ENCODE measurements around the gene CCDC187. TPM values are rescaled to one million over a fixed set of nuclear protein-coding genes. Genes with fewer than 3 reads are reported as not detected.

Gene CCDC187
- total and polyA plus RNA-seq, 3 donors from 2014 or later, result 13.8 to 61.5 (median 33.4) TPM

DNA sequence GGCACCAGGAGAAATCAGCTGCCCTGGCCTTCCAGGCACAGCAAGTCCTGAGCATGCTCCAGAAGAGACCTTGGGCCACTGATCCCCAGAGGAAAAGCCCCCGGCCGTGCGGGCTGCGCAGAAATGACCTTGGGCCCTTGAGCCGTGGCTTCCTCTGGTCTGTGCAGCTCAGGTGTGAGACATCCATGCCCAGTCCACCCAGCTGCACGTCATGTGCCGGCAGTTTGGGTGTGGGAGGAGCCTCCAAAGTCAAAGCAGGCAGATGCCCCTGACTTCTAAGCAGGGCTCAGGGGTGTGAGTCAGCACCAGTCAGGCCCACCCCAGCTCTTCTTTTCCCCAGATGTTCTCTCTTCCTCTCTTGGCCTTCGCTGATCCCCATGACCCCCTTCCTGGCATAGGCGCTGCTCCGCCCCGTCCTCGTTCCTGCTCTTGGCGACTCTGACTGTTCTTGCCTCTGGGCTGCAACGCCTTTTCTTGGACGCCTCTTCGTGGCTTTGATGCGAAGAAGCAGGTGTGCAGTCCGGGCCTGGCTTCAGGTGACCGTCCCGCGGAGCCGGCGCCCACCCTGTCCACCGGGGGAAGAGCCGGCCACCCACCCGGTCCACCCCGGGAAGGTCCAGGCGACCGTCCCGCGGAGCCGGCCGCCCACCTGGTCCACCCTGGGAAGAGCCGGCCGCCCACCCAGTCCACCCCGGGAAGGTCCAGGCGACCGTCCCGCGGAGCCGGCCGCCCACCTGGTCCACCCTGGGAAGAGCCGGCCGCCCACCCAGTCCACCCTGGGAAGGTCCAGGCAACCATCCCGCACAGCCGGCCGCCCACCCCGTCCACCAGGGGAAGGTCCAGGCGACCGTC, 52.4 kb downstream of the CCDC187 start:
- Histone ChIP-seq H3K36me3 (ENCODE audit: low read depth, missing control alignments) (no peaks in the 10 kb centered on the region), H3K27me3 (no peaks in the 10 kb centered on the region), H3K4me3 (no peak overlapping the region), H3K27ac (no peak overlapping the region), H3K4me1 (peaks cover 15% of the 10 kb centered on the region), H3K9me3 (no peaks in the 10 kb centered on the region)
- WGBS, 2 donors, result 76 to 78% methylated on average over 11 to 39 of the region's 50 CpGs
- TF ChIP-seq, protein P1, sequence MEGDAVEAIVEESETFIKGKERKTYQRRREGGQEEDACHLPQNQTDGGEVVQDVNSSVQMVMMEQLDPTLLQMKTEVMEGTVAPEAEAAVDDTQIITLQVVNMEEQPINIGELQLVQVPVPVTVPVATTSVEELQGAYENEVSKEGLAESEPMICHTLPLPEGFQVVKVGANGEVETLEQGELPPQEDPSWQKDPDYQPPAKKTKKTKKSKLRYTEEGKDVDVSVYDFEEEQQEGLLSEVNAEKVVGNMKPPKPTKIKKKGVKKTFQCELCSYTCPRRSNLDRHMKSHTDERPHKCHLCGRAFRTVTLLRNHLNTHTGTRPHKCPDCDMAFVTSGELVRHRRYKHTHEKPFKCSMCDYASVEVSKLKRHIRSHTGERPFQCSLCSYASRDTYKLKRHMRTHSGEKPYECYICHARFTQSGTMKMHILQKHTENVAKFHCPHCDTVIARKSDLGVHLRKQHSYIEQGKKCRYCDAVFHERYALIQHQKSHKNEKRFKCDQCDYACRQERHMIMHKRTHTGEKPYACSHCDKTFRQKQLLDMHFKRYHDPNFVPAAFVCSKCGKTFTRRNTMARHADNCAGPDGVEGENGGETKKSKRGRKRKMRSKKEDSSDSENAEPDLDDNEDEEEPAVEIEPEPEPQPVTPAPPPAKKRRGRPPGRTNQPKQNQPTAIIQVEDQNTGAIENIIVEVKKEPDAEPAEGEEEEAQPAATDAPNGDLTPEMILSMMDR (IDR thresholded peaks at IDR 0.05), result no peak
- TF ChIP-seq POLR2A (IDR thresholded peaks at IDR 0.05), result no peak
- no peak for DNase-seq
- intact Hi-C loops (cut with DNase I; ENCODE audit: low total_unique reads), result no loop called here

- 75% methylated on average over 2 to 10 of the region's 10 CpGs for WGBS, 2 donors
- no peak overlapping the region for H3K27ac ChIP-seq
Measured at GRCh38 chr9:136250676-136251075, 53.2 kb downstream of the CCDC187 start.

DNA sequence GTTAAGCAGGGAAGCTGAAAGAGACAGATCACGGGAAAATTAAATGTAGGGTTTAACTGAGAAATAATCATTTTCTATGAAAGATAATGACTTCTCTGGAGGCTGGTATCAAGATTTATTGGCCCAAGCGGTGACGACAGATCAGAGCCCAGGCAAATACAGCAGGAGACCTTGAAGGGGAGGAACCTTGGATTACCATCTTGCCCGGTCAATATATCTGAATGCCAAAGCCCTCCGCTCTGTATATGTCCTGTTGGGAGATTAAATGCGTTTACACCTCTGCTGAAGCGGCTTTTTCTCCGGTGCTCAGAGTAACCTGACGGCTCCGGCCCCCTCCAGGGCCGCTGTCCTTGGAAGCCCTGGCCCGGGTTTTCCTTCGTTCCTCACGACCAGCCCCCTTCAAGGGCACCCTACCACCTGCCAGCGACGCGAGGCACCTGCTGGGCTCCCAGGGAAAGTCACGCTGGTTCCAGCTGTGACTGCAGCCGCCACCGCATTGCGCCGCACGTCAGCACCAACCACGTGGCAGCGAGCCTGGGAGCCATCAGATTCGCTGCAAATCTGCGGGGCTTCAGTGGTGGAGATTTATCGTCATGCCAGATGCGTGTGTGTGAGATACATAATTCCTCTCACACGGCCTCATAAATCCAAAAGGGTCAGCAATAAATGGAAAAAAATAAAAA, 53.9 kb downstream of the CCDC187 start:
- WGBS, 2 donors, result 73 to 74% methylated on average over 20 to 30 of the region's 30 CpGs
- Histone ChIP-seq H3K36me3 (ENCODE audit: low read depth, missing control alignments) (no peaks in the 10 kb centered on the region), H3K9me3 (no peaks in the 10 kb centered on the region), H3K27me3 (no peaks in the 10 kb centered on the region), H3K27ac (no peak overlapping the region), H3K4me1 (peaks cover 8% of the 10 kb centered on the region), H3K4me3 (no peak overlapping the region)
- DNase-seq, result no peak
- TF ChIP-seq POLR2A (IDR thresholded peaks at IDR 0.05), result no peak
- TF ChIP-seq, protein P1 (IDR thresholded peaks at IDR 0.05), result no peak
- intact Hi-C loops (cut with DNase I; ENCODE audit: low total_unique reads), result no loop called here

More at GRCh38 chr9:136250676-136251075, 53.2 kb downstream of the CCDC187 start:
- Histone ChIP-seq H3K9me3 (no peaks in the 10 kb centered on the region), H3K27me3 (no peaks in the 10 kb centered on the region), H3K36me3 (ENCODE audit: low read depth, missing control alignments) (no peaks in the 10 kb centered on the region), H3K4me1 (peaks cover 14% of the 10 kb centered on the region), H3K4me3 (no peak overlapping the region)
- TF ChIP-seq, protein P1 (IDR thresholded peaks at IDR 0.05), result no peak
- TF ChIP-seq POLR2A (IDR thresholded peaks at IDR 0.05), result no peak
- DNase-seq, result no peak
- intact Hi-C loops (cut with DNase I; ENCODE audit: low total_unique reads), result no loop called here

- Histone ChIP-seq H3K4me1 (peaks cover 5% of the 10 kb centered on the region), H3K4me3 (no peak overlapping the region), H3K27ac (no peak overlapping the region), H3K9me3 (no peaks in the 10 kb centered on the region), H3K27me3 (no peaks in the 10 kb centered on the region), H3K36me3 (ENCODE audit: low read depth, missing control alignments) (no peaks in the 10 kb centered on the region)
- intact Hi-C loops (cut with DNase I; ENCODE audit: low total_unique reads), result no loop called here
- no peak for DNase-seq
- TF ChIP-seq POLR2A (IDR thresholded peaks at IDR 0.05), result no peak
- TF ChIP-seq, protein P1 (IDR thresholded peaks at IDR 0.05), result no peak
- 81 to 89% methylated on average over 21 to 30 of the region's 30 CpGs for WGBS, 2 donors
Measured at GRCh38 chr9:136248951-136249876, 54.7 kb downstream of the CCDC187 start.
